Activated CD4-positive, CD25-positive, alpha-beta regulatory T cell (primary cell): ENCODE data around the gene SLAMF9.

Experiments used
- DNase-seq, 4 experiments: peaks; one replicate each; lab custom pipeline; 2025; lab: John Stamatoyannopoulos, UW

Gene SLAMF9

DNA sequence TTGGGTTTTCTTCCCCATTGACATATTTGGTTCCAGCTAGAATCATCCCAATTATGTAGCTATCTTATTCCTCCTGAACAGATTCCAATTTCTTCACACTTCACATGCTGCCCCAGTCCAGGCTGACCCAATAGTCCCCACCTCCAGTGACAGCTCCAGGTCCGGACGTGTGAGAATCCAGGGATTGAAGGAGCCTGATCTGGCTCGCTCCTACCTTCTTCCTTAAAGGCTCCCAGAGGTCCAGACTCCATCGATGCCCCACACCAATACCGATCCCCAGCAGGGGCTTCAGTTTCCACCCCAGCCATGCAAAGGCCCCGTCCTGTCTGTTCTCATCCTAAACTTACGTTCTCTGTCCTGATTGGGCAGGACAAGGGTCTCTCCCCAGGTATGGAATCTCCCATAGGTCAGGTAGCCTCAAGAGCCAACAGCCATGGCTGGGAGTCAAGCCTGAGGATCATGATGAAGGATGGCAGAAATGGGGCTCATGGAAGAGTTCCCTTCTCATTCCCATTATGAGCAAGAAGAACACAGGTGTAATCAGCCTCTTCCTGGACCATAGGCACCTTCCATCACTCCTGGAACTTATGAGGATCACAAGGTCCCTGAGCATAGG, 20.4 kb upstream of the SLAMF9 start:
- no peak for DNase-seq

DNA sequence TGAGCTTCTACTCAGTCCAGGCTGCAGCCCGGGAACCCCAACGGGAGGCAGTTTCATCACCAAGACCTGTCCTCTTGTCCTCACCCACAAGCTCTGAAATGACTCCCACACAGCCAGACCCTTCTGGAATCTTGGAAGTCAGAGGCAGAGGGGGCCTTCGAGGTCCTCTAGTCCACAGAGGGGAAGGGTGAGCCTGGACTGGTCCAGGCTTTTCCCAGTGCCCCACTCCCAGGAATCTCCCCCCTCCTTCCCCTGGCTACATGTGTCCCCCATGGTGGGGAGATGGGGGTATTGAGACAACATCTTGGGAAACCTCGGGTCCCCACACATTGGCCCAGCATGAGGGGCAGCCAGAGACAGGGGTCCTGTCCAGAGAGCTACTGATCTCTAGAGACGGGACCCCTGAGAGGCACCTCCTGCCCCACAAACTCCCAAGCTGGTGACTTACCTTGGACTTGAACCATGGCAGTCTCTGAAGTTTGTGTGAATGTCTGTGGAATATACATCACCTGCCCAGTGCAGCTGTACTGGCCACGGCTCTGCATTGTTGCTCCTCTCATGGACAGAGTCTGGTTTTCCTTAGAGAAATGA, 19.4 kb upstream of the SLAMF9 start:
- DNase-seq, result no peak

- DNase-seq, result no peak
Observed at GRCh38 chr1:159972443-159973205, 18.6 kb upstream of the SLAMF9 start.

GRCh38 chr1:159970932-159971342, 16.9 kb upstream of the SLAMF9 start:
- no peak for DNase-seq

- DNase-seq, result no peak
Observed at GRCh38 chr1:159968901-159969300, 14.9 kb upstream of the SLAMF9 start.

- no peak for DNase-seq
Observed at GRCh38 chr1:159965263-159965662, 11.2 kb upstream of the SLAMF9 start.

DNA sequence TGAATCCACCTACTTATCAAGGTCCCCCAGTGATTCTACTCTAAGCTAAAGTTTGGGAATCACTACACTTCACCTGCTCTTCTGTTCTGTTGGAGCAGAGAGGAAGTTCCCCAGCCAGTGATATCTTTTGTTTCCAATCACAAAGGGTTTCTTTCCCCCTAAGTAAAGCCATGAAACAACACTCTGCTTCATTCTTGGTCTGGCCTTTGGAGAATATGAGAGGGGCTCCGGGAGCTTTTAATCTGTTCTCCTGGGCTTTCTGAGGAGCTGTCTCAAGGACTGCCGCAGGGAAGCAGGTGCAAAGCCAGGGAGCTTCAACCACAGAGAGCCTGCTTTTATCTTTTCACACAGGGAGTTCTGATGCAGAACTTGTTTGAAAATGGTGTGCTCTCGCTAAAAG, 10.1 kb upstream of the SLAMF9 start:
- no peak for DNase-seq

DNA sequence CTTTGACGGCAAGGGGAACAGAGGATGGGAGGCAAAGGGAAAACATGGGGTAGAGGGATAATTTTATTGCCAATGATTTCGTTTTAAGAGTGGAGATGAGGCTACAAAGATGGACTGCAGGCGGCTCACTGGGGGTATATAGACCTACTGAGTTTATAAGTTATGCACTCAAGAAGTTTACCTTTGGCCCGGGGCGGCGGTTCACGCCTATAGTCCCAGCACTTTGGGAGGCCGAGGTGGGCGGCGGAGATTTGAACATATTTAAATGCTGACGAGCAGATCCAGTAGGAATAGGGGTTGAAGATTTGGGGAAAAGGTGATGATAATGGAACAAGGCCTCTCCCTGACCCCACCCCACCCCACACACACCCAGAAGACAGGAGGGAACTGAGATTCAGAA, 8.1 kb upstream of the SLAMF9 start:
- DNase-seq, result no peak

DNA sequence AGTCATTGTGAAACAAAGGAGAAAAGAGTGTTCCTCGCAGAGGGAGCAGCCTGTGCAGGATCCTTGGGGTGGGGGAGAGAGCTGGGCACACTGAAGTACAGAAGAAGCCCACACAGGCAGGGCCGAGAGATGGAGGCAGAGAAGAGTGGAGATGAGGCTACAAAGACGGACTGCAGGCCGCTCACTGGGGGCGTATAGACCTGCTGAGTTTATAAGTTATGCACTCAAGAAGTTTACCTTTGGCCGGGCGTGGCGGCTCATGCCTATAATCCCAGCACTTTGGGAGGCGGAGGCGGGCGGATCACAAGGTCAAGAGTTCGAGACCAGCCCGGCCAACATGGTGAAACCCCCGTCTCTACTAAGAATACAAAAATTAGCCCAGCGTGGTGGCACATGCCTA, 7.6 kb upstream of the SLAMF9 start:
- DNase-seq, result no peak

DNA sequence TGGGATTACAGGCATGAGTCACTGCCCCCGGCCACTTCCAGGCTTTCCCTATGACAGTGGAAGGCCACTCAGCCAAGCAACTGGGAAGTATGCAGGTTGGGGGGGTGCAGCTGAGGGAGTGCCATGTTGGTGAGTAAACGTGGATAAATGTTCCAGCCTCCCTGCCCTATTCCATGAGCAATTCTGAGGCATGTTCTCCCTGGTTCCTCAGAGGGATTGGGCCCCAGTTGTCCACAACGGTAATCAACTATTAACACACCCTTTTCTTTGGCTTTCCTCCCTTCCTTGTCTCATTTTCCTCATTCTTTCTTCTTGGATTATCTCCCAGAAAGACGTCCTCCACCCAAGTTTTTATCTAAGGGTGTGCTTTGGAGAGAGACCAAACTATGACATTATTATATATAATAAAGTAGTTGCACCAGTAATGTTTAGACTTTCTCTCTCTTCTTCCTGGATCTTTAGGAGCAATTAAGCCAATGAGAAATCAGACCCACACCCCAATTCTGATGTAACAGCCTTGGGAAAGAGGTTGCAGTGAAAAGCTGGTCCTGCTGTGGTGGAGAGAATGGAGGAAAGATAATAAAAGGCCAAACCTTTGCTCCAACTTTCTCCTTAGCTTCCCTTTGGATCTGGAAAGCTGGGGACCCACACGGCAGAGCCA, 6.8 kb upstream of the SLAMF9 start:
- DNase-seq, result no peak

- no peak for DNase-seq
Observed at GRCh38 chr1:159959451-159959850, 5.4 kb upstream of the SLAMF9 start.

- no peak for DNase-seq
Observed at GRCh38 chr1:159958719-159959380, 4.8 kb upstream of the SLAMF9 start.

DNA sequence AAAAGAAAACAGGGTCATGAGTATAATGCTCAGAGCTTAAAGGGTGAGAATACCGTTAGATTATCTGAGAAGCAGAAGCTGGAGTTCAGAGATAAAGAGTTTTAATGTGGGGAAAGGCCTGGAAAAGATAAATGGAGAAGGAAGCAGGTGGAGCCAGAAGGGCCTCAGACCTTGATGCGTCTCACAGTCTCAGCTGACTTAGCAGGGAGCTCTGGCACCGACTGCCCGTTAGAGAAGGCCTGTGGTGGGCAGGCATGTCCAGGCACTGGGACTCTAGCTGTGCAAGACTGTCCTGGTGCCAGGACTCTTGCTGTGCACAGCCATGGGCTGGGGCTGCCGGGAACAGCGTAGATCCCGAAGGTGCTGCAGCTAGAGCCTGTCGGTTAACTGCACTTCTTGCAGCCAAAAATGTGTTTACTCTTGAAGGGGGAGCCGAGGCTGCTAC, 3.8 kb upstream of the SLAMF9 start:
- no peak for DNase-seq

GRCh38 chr1:159955456-159955855, 1.4 kb upstream of the SLAMF9 start:
- DNase-seq, result no peak

- DNase-seq, result no peak
Observed at GRCh38 chr1:159952932-159953331, 1.1 kb downstream of the SLAMF9 start.

GRCh38 chr1:159951551-159951950, 2.5 kb downstream of the SLAMF9 start:
- DNase-seq, result no peak

GRCh38 chr1:159951016-159951415, 3.0 kb downstream of the SLAMF9 start:
- no peak for DNase-seq

GRCh38 chr1:159949981-159950381, 4.1 kb downstream of the SLAMF9 start:
- no peak for DNase-seq

DNA sequence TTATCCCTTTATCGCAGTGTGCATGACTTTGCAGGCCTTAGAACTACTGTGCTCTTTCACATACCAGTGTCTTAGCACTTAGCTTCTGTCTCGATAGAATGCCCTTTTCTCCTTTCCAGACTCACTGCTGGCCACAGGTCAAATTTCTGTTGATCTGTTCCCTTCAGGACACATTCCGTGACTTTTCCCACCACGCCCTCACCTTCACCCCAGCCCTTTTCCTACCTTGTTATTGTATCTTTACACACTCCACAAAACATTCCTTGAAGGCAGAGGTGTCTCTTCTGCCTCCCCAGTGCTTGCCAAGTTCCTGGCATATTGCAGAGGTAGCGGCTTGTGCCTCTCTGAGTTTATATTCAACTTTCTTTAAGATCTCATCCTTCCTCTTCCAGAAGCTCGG, 4.9 kb downstream of the SLAMF9 start:
- DNase-seq, result no peak

DNA sequence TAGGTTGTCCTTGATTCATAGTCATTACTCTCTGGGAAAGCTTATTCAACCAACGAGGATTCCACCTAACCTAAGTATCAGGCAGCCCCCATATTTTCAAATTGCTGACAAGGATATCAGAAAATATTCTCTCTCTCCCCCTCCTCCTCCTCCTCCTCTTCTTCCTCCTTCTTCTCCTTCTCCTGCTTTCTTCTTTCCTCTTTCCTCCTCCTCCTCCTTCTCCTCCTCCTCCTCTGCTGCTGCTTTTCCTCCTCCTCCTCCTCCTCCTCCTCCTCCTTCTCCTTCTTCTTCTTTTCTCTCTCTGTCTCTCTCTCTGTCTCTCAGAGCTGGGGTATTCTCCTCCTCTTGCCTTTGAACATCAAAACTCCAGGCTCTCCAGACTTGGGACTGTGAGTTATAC, 6.1 kb downstream of the SLAMF9 start:
- no peak for DNase-seq

DNA sequence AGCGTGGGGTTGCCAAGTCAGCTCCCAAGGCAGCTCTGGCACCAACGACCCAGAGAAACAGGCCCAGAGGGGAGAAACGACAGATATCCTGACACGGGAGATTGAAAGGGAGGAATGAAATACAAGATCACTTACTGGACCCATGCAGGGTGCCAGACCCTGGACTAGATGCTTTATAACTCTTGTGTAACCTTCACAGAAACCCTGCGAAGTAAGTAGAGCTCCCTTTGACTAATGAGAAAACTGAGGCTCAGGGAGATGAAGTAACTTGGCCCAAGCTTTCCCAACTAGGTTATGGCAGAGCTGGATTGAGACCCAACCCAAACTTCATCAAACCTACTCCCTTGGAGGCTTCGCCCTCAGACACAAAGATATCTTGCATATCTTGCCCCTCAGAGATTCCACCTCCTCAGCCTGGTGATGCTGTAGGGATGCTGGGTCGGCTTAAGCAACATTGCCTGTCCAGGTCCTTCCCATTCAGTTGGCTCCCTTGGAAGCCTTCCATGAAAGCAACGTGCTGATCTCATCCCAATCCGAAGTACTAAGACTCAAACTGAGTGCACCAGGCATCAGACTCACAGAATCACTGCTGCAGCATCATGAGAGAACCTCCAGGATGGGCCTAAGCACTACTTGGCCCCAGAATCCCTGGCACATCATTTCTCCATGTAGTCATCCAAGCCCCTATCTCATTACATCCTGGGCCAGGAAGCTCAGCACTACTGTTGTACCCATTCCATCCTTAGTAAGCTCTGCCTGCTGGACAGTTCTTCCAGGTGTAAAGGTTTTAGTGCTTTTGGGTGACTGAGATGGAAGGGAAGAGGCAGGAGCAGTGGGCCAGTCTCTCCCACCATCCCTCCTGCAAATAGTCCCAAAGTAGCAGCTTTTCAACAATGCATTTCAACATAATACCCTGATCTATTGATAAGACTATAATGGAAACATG, 7.5 kb downstream of the SLAMF9 start:
- no peak for DNase-seq
